ACC112 (cell line): ENCODE measurements around the gene BCL3.

Source experiments
- H2AFZ ChIP-seq: fragments of 200-600 bp; sonication (generic); one replicate; pipeline ENCODE4 v1.6.0; 2017; ENCODE audit warnings: antibody characterized with exemption, low read length; ENCODE audit not compliant: unreplicated experiment
- H3K27ac ChIP-seq: fragments of 200-600 bp; sonication (generic); 2 replicates; pipeline ENCODE4 v1.5.1; 2014; ENCODE audit warnings: low read depth, mild to moderate bottlenecking, antibody characterized with exemption, low read length, moderate library complexity
- H3K27me3 ChIP-seq: fragments of 200-600 bp; sonication (generic); 2 replicates; pipeline ENCODE4 v1.6.1; 2014; ENCODE audit warnings: mild to moderate bottlenecking, antibody characterized with exemption, low read length, moderate library complexity, mixed read lengths; ENCODE audit not compliant: insufficient read depth
- H3K36me3 ChIP-seq: fragments of 200-600 bp; sonication (generic); 2 replicates; pipeline ENCODE4 v1.6.1; 2016; ENCODE audit warnings: mild to moderate bottlenecking, antibody characterized with exemption, low read length, moderate library complexity, mixed read lengths; ENCODE audit not compliant: insufficient read depth
- H3K4me1 ChIP-seq: fragments of 200-600 bp; sonication (generic); one replicate; pipeline ENCODE4 v1.6.1; 2016; ENCODE audit warnings: low read length, mixed read lengths; ENCODE audit not compliant: insufficient read depth, unreplicated experiment, control insufficient read depth
- H3K4me3 ChIP-seq: fragments of 200-600 bp; sonication (generic); 2 replicates; pipeline ENCODE4 v1.5.1; 2014; ENCODE audit warnings: mild to moderate bottlenecking, low read depth, low read length
- H3K79me2 ChIP-seq: fragments of 200-600 bp; sonication (generic); one replicate; pipeline ENCODE4 v1.6.0; 2016; ENCODE audit warnings: low read length; ENCODE audit not compliant: control insufficient read depth, unreplicated experiment, insufficient read depth

Gene BCL3

GRCh38 chr19:44792281-44792680, 43.8 kb downstream of the BCL3 start:
- no peak overlapping the region for H3K4me3 ChIP-seq
- H3K27ac ChIP-seq, result no peak overlapping the region
- H3K36me3 ChIP-seq, result no peaks in the 10 kb centered on the region
- no peak overlapping the region for H2AFZ ChIP-seq
- no peaks in the 10 kb centered on the region for H3K79me2 ChIP-seq
- no peaks in the 10 kb centered on the region for H3K4me1 ChIP-seq
- no peaks in the 10 kb centered on the region for H3K27me3 ChIP-seq

GRCh38 chr19:44794610-44795009, 46.1 kb downstream of the BCL3 start:
- no peaks in the 10 kb centered on the region for H3K4me1 ChIP-seq
- H3K27ac ChIP-seq, result no peak overlapping the region
- H2AFZ ChIP-seq, result no peak overlapping the region
- H3K36me3 ChIP-seq, result no peaks in the 10 kb centered on the region
- no peaks in the 10 kb centered on the region for H3K79me2 ChIP-seq
- H3K4me3 ChIP-seq, result no peak overlapping the region
- H3K27me3 ChIP-seq, result no peaks in the 10 kb centered on the region

GRCh38 chr19:44795398-44795987, 47.0 kb downstream of the BCL3 start:
- no peaks in the 10 kb centered on the region for H3K27me3 ChIP-seq
- no peaks in the 10 kb centered on the region for H3K4me1 ChIP-seq
- H2AFZ ChIP-seq, result no peak overlapping the region
- H3K79me2 ChIP-seq, result no peaks in the 10 kb centered on the region
- no peak overlapping the region for H3K4me3 ChIP-seq
- H3K27ac ChIP-seq, result no peak overlapping the region
- H3K36me3 ChIP-seq, result no peaks in the 10 kb centered on the region

GRCh38 chr19:44796701-44797115, 48.2 kb downstream of the BCL3 start:
- Histone ChIP-seq H3K27ac (no peak overlapping the region), H3K27me3 (no peaks in the 10 kb centered on the region), H3K36me3 (no peaks in the 10 kb centered on the region), H3K4me3 (no peak overlapping the region), H3K79me2 (no peaks in the 10 kb centered on the region), H3K4me1 (no peaks in the 10 kb centered on the region), H2AFZ (no peak overlapping the region)

- H2AFZ ChIP-seq, result no peak overlapping the region
- no peaks in the 10 kb centered on the region for H3K79me2 ChIP-seq
- no peak overlapping the region for H3K4me3 ChIP-seq
- H3K27me3 ChIP-seq, result no peaks in the 10 kb centered on the region
- no peaks in the 10 kb centered on the region for H3K36me3 ChIP-seq
- no peaks in the 10 kb centered on the region for H3K4me1 ChIP-seq
- H3K27ac ChIP-seq, result no peak overlapping the region
Observed at GRCh38 chr19:44799627-44800346, 51.3 kb downstream of the BCL3 start.

GRCh38 chr19:44800461-44800860, 52.0 kb downstream of the BCL3 start:
- no peaks in the 10 kb centered on the region for H3K36me3 ChIP-seq
- H3K79me2 ChIP-seq, result no peaks in the 10 kb centered on the region
- H3K4me3 ChIP-seq, result no peak overlapping the region
- H2AFZ ChIP-seq, result no peak overlapping the region
- no peaks in the 10 kb centered on the region for H3K4me1 ChIP-seq
- no peak overlapping the region for H3K27ac ChIP-seq
- no peaks in the 10 kb centered on the region for H3K27me3 ChIP-seq

GRCh38 chr19:44803442-44804428, 55.2 kb downstream of the BCL3 start:
- Histone ChIP-seq H3K79me2 (no peaks in the 10 kb centered on the region), H3K36me3 (no peaks in the 10 kb centered on the region), H3K27me3 (no peaks in the 10 kb centered on the region), H3K27ac (no peak overlapping the region), H2AFZ (no peak overlapping the region), H3K4me1 (peaks cover 8% of the 10 kb centered on the region), H3K4me3 (no peak overlapping the region)

GRCh38 chr19:44806291-44806690, 57.8 kb downstream of the BCL3 start:
- Histone ChIP-seq H3K4me3 (no peak overlapping the region), H2AFZ (no peak overlapping the region), H3K79me2 (no peaks in the 10 kb centered on the region), H3K27me3 (no peaks in the 10 kb centered on the region), H3K27ac (no peak overlapping the region), H3K36me3 (no peaks in the 10 kb centered on the region), H3K4me1 (peaks cover 8% of the 10 kb centered on the region)

- Histone ChIP-seq H3K4me3 (no peak overlapping the region), H2AFZ (no peak overlapping the region), H3K27ac (no peak overlapping the region), H3K4me1 (peaks cover 8% of the 10 kb centered on the region), H3K36me3 (no peaks in the 10 kb centered on the region), H3K79me2 (no peaks in the 10 kb centered on the region), H3K27me3 (no peaks in the 10 kb centered on the region)
Observed at GRCh38 chr19:44807162-44807561, 58.7 kb downstream of the BCL3 start.

- Histone ChIP-seq H3K4me3 (no peak overlapping the region), H2AFZ (no peak overlapping the region), H3K4me1 (peaks cover 8% of the 10 kb centered on the region), H3K27me3 (no peaks in the 10 kb centered on the region), H3K79me2 (no peaks in the 10 kb centered on the region), H3K36me3 (no peaks in the 10 kb centered on the region), H3K27ac (no peak overlapping the region)
Observed at GRCh38 chr19:44807652-44808462, 59.3 kb downstream of the BCL3 start.
